22Rv1 (cell line): ENCODE measurements around the gene MSRB2.

ENCODE experiments used
- H3K27ac ChIP-seq: fragments of 450-650 bp; 2 replicates; pipeline ENCODE4 v1.5.1; 2017
- CTCF ChIP-seq: fragments of 450-650 bp; IDR thresholded peaks from 2 replicates; pipeline ENCODE4 v1.5.1; 2017; ENCODE audit warnings: mild to moderate bottlenecking
- ZFX ChIP-seq: fragments of 450-650 bp; IDR thresholded peaks from 2 replicates; pipeline ENCODE4 v1.6.1; 2017; ENCODE audit warnings: antibody characterized with exemption, borderline replicate concordance

MSRB2 gene

GRCh38 chr10:23121135-23121534 lies 25.8 kb downstream of the MSRB2 start:
- no peak overlapping the region for H3K27ac ChIP-seq
- no peak for TF ChIP-seq CTCF
- no peak for TF ChIP-seq ZFX

GRCh38 chr10:23136462-23136861 lies 41.1 kb downstream of the MSRB2 start:
- no peak overlapping the region for H3K27ac ChIP-seq
- TF ChIP-seq CTCF: no peak
- no peak for TF ChIP-seq ZFX

GRCh38 chr10:23139677-23140076 lies 44.3 kb downstream of the MSRB2 start:
- no peak overlapping the region for H3K27ac ChIP-seq
- no peak for TF ChIP-seq CTCF
- TF ChIP-seq ZFX: no peak

- H3K27ac ChIP-seq: no peak overlapping the region
- no peak for TF ChIP-seq CTCF
- no peak for TF ChIP-seq ZFX
Observed at GRCh38 chr10:23141995-23142394, 46.6 kb downstream of the MSRB2 start.

GRCh38 chr10:23146258-23146657 lies 50.9 kb downstream of the MSRB2 start:
- TF ChIP-seq CTCF: no peak
- TF ChIP-seq ZFX: no peak
- no peak overlapping the region for H3K27ac ChIP-seq

- no peak for TF ChIP-seq ZFX
- TF ChIP-seq CTCF: no peak
- H3K27ac ChIP-seq: no peak overlapping the region
Observed at GRCh38 chr10:23147035-23147434, 51.7 kb downstream of the MSRB2 start.

- TF ChIP-seq ZFX (no peak), CTCF (no peak)
- no peak overlapping the region for H3K27ac ChIP-seq
Observed at GRCh38 chr10:23148214-23148613, 52.8 kb downstream of the MSRB2 start.
